ENCODE results near the gene ABCA2. TPM values are rescaled to one million over a fixed set of nuclear protein-coding genes. Genes with fewer than 3 reads are reported as not detected.

Gene ABCA2
- total RNA-seq, 4 donors from 2014 or later, result 18.2 to 27.6 (median 23.7) TPM

GRCh38 chr9:137069508-137070091 lies 41.6 kb upstream of the ABCA2 start:
- WGBS, 2 donors, result 13 to 25% methylated on average over 8 to 14 of the region's 52 CpGs
- TF ChIP-seq POLR2A (IDR thresholded peaks at IDR 0.05) (no peak), CTCF (IDR thresholded peaks at IDR 0.05) (no peak)
- peak overlapping the region; percentile 7 for H3K4me3 ChIP-seq (ENCODE audit: low read depth, poor library complexity, severe bottlenecking)
- peak in 1 of 2 donors; percentile 85 for DNase-seq (ENCODE audit: low spot score in 2 of 2)
- intact Hi-C loops (cut with DNase I; ENCODE audit: low total_unique reads), result no loop called here

- no peak for DNase-seq (ENCODE audit: low spot score in 2 of 2)
- 86 to 89% methylated on average over 17 of the region's 17 CpGs for WGBS, 2 donors
- TF ChIP-seq CTCF (IDR thresholded peaks at IDR 0.05) (no peak), POLR2A (IDR thresholded peaks at IDR 0.05) (no peak)
- intact Hi-C loops (cut with DNase I; ENCODE audit: low total_unique reads), result no loop called here
- peak overlapping the region; percentile 7 for H3K4me3 ChIP-seq (ENCODE audit: low read depth, poor library complexity, severe bottlenecking)
These were observed 40.8 kb upstream of the ABCA2 start for GRCh38 chr9:137068539-137069507.

GRCh38 chr9:137067860-137068538 lies 40.0 kb upstream of the ABCA2 start:
- DNase-seq (ENCODE audit: low spot score in 2 of 2), result peak; percentile 74 to 96
- intact Hi-C loops (cut with DNase I; ENCODE audit: low total_unique reads), result no loop called here
- H3K4me3 ChIP-seq (ENCODE audit: low read depth, poor library complexity, severe bottlenecking), result no peak overlapping the region
- 33 to 34% methylated on average over 10 to 12 of the region's 12 CpGs for WGBS, 2 donors
- peak in 1 of 3 donors; percentile 7 for TF ChIP-seq CTCF (IDR thresholded peaks at IDR 0.05)
- TF ChIP-seq POLR2A (IDR thresholded peaks at IDR 0.05), result no peak

GRCh38 chr9:137066096-137066861 lies 38.2 kb upstream of the ABCA2 start:
- 89 to 91% methylated on average over 21 to 26 of the region's 26 CpGs for WGBS, 2 donors
- DNase-seq (ENCODE audit: low spot score in 2 of 2), result no peak
- intact Hi-C loops (cut with DNase I; ENCODE audit: low total_unique reads), result no loop called here

More at GRCh38 chr9:137066096-137066861, 38.2 kb upstream of the ABCA2 start:
- H3K4me3 ChIP-seq (ENCODE audit: low read depth, poor library complexity, severe bottlenecking), result no peak overlapping the region
- TF ChIP-seq POLR2A (IDR thresholded peaks at IDR 0.05) (no peak), CTCF (IDR thresholded peaks at IDR 0.05) (no peak)
